Measurements from ENCODE around the gene SND1. TPM values are rescaled to one million over a fixed set of nuclear protein-coding genes. Genes with fewer than 3 reads are reported as not detected.
"Not testable (repeated sequence)": the region's sequence is repeated elsewhere in the genome, so short reads cannot be mapped to it uniquely, and the experiment has no call there.

SND1 gene
- total RNA-seq, 4 donors from 2014 or later, result 70.8 to 141 (median 85.7) TPM

GRCh38 chr7:128103498-128104107 is 451.6 kb downstream of the SND1 start:
- Histone ChIP-seq H3K36me3 (no peaks in the 10 kb centered on the region), H3K27me3 (peaks cover 0 to 35% of the 10 kb centered on the region in 2 donors), H3K9me3 (no peaks in the 10 kb centered on the region), H3K4me1 (peaks cover 0 to 18% (median 10%) of the 10 kb centered on the region in 4 donors), H3K4me3 (peak overlapping the region in 3 of 4 donors; percentile 5 to 48 (median 35)), H3K27ac (no peak overlapping the region)
- TF ChIP-seq CTCF (IDR thresholded peaks at IDR 0.05) (no peak), EP300 (IDR thresholded peaks at IDR 0.05) (peak in 1 of 2 donors; percentile 20)
- 15 to 23% methylated on average over 18 to 35 of the region's 44 CpGs for WGBS, 2 donors
- peak; percentile 28 to 32 for DNase-seq (ENCODE audit: low spot score in 2 of 2)

GRCh38 chr7:128104108-128104742 is 452.2 kb downstream of the SND1 start:
- Histone ChIP-seq H3K36me3 (no peaks in the 10 kb centered on the region), H3K27ac (no peak overlapping the region), H3K4me3 (peak overlapping the region in 3 of 4 donors; percentile 5 to 48 (median 35)), H3K9me3 (peaks cover 0 to under 1% (median 0%) of the 10 kb centered on the region in 4 donors), H3K27me3 (peaks cover 0 to 36% of the 10 kb centered on the region in 2 donors), H3K4me1 (peaks cover 0 to 18% (median 10%) of the 10 kb centered on the region in 4 donors)
- no peak for DNase-seq (ENCODE audit: low spot score in 2 of 2)
- WGBS, 2 donors, result 5 to 8% methylated on average over 13 to 41 of the region's 59 CpGs
- TF ChIP-seq EP300 (IDR thresholded peaks at IDR 0.05) (no peak), POLR2A (IDR thresholded peaks at IDR 0.05) (no peak), CTCF (IDR thresholded peaks at IDR 0.05) (no peak)

- TF ChIP-seq POLR2A (IDR thresholded peaks at IDR 0.05) (no peak), CTCF (IDR thresholded peaks at IDR 0.05) (no peak), EP300 (IDR thresholded peaks at IDR 0.05) (no peak)
- Histone ChIP-seq H3K4me3 (no peak overlapping the region), H3K4me1 (peaks cover 0 to 18% (median 10%) of the 10 kb centered on the region in 4 donors), H3K36me3 (no peaks in the 10 kb centered on the region), H3K27me3 (peaks cover 0 to 37% of the 10 kb centered on the region in 2 donors), H3K9me3 (peaks cover 0 to 5% (median 0%) of the 10 kb centered on the region in 4 donors), H3K27ac (no peak overlapping the region)
- no peak for DNase-seq (ENCODE audit: low spot score in 2 of 2)
- 75 to 76% methylated on average over 11 of the region's 11 CpGs for WGBS, 2 donors
These were observed 453.4 kb downstream of the SND1 start for GRCh38 chr7:128105228-128106022.

- peaks cover 0 to 37% of the 10 kb centered on the region in 2 donors for H3K27me3 ChIP-seq
- peaks cover 0 to 5% (median 0%) of the 10 kb centered on the region in 4 donors for H3K9me3 ChIP-seq
- DNase-seq (ENCODE audit: low spot score in 2 of 2), result no peak
- no peak overlapping the region for H3K4me3 ChIP-seq
- WGBS, 2 donors, result 32 to 48% methylated on average over 1 of the region's 1 CpG
- no peak overlapping the region for H3K27ac ChIP-seq
- no peaks in the 10 kb centered on the region for H3K36me3 ChIP-seq
- peaks cover 0 to 22% (median 13%) of the 10 kb centered on the region in 4 donors for H3K4me1 ChIP-seq
- no peak for TF ChIP-seq EP300 (IDR thresholded peaks at IDR 0.05)
- TF ChIP-seq CTCF (IDR thresholded peaks at IDR 0.05), result no peak
- TF ChIP-seq POLR2A (IDR thresholded peaks at IDR 0.05), result no peak
These were observed 454.8 kb downstream of the SND1 start for GRCh38 chr7:128106821-128107220.

GRCh38 chr7:128107516-128107915 is 455.5 kb downstream of the SND1 start:
- not testable (repeated sequence) for H3K27ac ChIP-seq; H3K9me3 ChIP-seq; H3K36me3 ChIP-seq; DNase-seq (ENCODE audit: low spot score in 2 of 2); H3K4me3 ChIP-seq
- H3K27me3 ChIP-seq, result peaks cover 0 to 37% of the 10 kb centered on the region in 2 donors
- peaks cover 0 to 22% (median 15%) of the 10 kb centered on the region in 4 donors for H3K4me1 ChIP-seq
- WGBS, 2 donors, result 73 to 84% methylated on average over 12 of the region's 12 CpGs
